Activated T-helper 1 cell treated with Interleukin-2 at 50 U/mL for 16 hours (primary cell): ENCODE measurements around the gene LMF1.
"Not testable (repeated sequence)": the region's sequence is repeated elsewhere in the genome, so short reads cannot be mapped to it uniquely, and the experiment has no call there.

Experiments
- DNase-seq: peaks from one replicate; pipeline ENCODE4 v3.0.0-alpha.2; 2020; ENCODE audit warnings: low read depth

The LMF1 gene

DNA sequence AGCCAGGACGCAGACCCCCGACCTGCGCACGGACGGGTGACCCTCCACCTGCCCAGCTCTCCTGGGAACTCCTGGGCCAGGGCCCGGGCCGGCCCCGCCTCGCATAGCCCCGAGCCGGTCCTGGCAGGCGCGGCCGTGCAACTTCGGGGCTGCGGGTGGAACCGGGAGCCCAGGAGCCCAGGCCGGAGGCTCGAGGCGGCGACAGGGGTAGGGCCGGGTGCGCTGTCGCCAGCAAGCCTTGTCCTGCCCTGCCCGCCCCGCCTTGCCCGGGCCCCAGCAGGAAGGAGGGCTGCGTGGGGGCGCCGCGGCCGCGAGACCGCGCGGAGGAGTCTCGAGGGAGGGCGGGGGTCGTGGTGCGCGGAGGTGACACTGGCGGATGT, 408 bp downstream of the LMF1 start:
- no peak for DNase-seq

DNA sequence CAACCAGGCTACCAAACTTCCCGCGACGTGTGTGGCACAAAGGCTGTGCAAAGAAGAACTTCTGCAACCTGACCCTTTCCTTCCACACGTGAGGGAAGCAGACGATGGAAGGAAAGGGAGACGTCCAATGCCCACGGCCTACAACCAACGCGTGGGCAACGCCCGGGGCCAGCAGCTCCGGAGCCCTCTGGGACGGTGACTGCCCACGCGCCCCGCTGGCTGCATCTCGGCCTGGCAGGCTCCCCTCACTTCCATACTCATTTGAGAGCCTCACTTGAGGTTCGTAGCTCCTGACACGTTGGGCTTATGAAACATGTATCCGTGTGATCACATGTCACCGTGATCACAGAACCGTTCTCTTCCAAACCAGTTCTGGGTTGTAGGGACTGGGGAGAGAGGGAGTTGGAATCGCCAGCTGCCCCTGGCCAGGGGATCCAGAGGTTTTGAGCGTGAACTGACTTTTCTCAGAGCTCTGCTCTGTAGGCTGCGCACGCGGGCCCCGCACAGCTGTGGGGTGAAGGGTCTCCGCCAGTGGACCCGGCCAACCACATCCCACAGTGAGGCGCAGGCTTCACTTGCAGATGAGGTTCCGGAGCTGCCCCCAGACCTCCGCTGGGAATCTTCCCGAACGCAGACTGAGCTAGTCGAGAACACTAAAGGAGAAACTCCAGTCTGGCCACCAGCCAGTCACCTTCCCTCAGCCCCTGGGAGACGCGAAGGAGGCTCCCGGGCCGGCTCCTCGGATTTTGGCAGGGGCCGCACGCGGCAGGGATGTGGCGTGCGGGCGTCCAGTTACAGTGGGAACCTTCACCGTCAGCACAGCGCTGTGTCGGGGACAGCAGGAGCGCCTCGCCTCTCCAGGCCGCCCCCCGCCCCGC, 1.0 kb downstream of the LMF1 start:
- no peak for DNase-seq

DNA sequence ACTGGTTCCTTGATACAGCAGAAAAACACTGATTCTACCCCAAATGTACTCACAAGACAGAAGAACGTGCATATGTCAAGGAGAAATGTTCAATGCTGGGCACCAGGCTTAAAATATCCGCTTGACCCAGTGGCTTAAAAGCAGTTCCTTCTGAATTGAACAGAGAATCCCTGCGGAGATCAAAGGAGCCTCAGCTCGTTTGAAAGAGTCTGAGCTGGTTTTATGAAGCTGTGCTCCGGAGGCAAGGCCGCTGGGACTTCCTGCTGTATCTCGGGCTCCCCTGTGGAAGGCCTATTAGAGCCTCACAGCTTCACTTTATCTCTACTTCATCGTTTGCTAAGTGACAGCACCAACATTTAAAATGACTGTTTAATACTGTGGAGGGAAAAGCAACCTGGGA, 2.2 kb downstream of the LMF1 start:
- no peak for DNase-seq

DNA sequence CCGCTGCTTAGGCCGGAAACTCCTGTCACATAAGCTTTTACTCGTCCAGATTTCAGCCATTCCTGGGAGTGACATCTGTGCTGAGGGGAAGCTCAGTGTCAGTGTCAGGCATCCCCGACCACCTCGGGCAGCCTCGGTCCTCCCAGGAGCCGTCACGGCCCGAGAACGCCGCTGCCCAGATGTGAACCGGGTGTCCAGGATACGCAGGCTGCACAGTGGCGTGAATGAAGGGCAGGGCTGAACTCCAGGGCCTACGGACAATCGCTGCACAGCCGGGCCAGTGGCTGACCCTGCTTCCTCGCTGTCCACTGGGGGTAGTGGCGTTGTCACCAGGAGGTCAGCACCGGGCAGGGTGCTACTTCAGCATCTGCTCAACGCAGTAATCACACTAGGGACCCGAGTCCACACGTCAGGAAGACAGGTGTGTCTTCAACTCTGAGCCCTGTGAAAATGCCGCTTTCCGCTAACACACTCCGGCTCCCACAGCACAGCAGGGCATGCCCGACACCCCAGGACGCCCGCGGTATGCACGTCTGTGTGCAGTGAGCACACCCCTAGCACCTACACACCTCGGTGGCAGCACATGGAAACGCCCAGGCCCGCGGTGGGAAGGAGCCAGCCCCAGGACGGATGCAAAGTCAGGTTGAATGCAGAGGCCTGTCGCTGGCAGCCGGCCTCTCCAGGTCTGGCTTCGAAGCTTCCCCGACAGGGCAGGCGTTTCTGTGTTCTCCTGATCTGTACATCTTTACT, 3.1 kb downstream of the LMF1 start:
- no peak for DNase-seq

DNA sequence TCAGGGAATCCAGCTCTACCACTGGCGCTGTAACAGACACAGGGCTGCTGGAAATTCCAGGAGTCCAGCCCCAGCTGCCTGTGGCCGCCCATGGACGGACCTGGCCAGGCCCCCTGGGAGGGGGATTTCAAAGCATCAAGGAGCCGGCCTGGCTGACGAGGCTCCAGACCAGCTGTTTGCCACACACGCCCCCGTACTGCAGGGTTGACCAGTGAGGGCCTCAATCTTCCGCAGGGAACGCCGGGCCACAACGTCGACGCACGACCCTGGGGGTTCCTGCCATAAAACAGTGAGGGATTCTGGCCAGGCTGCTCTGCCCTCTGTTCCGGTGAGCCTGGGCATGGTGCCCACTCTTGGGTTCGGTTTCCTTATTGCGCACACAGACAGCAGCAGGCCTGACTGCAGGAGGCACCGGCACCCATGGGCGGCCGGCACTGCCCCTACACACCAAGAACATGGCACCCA, 3.7 kb downstream of the LMF1 start:
- DNase-seq = no peak

DNA sequence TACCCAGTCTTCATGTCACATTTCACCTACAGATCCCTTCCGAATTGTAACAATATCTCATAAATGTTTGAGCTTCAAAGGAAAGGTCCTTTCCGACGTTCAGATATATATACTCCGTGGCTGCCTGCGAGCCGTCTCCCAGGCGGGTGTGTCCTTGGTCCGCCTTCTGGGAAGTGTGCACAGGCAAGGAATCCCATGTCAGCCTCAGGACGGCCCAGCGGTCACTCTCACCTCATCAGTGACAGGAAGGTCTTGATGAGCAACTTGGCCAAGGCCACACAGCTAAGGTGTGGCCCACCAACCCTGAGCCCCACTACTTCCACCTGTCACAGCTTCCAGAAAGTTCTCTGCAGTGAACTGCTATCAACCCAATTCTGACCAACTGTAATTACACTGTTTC, 4.3 kb downstream of the LMF1 start:
- no peak for DNase-seq

DNA sequence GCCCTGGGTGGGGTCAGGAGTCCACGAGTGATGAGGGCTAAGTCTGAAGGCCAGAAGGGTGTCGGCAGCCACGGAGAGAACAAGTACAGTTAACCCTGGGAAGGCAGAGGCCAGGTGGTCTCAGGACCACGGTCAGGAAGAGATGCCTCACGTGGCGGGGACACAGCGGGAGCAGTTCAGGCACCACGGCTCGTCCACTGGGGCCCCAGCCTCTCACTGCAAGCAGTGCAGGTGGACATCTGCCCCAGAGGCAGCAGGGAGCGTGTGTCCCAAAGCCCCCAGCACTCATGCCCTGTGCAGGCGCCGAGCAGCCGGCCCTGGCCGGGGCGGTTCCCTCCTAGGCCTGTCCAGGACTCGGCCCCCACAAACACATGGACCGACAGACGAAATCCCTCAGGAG, 4.7 kb downstream of the LMF1 start:
- DNase-seq = no peak

DNA sequence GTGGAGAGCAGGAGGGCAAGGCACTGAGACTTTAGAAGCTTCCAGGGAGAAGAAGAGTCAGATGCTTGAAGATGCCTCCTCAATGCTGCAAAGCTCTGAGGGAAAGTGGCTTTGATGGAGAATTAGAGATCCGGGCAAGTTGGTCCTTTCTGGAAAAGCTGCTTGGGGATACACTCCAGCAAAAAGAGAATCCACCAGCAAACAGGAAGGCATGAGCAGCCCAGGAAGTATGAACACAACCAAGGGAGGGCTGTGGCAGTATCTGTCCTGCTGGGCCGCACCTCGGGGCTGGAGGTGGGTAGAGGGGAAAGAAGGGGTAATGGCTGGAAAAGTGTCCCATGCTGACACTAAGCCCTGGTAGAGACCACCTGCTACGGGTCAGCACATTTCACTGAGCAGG, 5.3 kb downstream of the LMF1 start:
- DNase-seq = no peak

DNA sequence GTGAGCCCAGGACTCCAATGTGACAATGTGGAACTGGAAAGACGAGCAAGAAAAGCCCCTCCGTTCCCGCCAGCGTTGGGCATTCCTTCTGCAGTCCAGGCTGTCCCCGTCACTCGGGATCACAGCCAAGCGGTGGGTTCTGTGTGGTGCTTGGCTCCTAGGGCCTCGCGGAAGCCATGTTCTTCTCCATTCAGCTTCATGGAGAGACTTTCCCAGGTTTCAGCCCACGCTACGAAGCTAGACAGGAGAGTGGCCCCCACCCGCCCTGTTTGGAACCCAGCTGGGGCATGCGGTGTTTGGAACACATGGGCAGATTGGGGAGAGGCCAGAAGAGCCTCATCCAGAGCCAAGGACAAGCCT, 5.8 kb downstream of the LMF1 start:
- no peak for DNase-seq

DNA sequence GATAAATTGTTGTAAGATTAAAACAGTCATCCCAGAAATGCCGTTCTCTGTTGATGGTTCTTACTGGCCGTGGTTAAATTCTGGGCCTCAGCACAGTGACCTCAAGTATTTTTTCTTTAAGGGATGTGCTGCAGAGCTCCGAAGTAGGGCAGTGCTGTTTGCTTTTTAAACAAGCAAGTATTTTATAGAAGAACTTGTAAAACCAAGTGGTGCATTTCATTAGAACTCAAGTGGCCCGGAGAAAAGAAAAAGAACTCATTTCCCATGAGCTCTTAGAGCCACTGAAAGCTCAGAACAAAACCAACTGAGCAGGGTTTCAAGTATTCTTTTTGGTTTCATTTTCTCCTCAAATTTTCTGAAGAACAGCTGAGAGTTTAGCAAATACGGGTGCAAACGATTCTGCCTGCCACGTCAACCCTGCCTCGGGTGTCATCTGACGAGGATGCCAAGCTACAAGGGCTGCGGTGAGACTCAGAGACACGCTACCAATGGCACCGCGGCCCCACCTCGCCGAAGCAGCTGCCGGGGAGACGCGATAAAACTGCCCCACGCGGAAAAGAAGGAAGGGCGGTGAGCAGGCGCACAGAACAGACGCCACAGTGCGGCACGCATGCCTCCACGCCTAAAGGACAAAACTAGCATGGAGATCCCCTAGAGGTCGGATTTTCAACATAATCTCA, 6.3 kb downstream of the LMF1 start:
- peak; percentile 77 for DNase-seq

DNA sequence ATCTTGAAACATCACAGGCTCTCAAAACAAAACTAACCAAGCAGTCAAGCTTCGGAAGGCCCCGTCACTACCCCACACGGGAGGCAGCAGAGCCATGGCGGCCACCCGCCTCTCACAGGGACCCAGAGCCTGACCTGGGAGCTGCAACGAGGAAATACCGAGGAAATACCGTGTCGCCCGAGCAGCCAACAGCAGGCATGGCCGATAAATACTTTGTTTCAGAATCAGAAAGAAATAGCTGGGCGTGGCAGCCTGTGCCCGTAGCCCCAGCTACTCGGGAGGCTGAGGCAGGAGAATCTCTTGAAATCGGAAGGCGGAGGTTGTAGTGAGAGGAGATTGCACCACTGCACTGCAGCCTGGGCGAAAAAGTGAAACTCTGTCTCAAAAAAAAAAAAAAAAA, 6.9 kb downstream of the LMF1 start:
- DNase-seq = no peak

DNA sequence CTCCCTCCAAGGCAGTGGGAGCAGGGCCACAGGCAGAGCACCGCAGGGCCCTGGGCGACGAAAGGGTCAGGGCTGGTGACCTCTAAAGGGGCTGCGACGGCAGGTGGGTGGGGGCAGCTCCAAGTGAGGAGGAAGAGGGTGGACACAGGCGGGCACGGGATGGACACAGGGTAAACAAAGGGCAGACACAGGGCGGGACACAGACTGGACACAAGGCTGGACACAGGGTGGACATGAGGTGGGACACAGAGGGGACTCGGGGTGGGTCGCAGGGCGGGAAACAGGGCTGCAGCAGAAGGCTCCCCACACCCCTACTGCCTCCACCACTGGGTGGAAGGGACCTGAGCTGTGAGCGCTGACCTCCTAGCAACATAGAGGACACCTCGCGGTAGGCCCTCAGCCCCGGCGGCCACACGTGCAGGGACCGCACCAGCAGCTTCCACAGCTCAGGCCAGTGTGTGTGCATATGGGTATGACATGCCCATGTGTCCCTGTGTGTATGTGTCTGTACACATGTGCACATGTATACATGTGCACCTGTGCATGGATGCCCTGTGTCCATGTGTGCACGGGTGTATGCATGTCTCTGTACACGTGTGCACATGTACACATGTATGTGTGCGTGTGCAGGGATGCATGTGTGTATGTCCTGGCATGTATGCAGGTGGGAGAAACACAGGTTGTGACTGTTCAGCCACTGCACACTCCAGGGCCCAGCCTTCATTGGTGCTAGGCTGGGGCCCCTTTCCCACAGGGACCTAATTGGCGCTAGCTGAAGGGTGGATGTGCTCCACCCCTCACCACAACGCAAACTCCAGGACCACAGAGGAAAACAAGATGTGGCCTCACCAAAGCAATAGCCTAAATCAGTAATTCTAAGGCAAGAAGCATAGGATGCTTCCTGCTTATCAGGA, 7.6 kb downstream of the LMF1 start:
- DNase-seq = no peak

DNA sequence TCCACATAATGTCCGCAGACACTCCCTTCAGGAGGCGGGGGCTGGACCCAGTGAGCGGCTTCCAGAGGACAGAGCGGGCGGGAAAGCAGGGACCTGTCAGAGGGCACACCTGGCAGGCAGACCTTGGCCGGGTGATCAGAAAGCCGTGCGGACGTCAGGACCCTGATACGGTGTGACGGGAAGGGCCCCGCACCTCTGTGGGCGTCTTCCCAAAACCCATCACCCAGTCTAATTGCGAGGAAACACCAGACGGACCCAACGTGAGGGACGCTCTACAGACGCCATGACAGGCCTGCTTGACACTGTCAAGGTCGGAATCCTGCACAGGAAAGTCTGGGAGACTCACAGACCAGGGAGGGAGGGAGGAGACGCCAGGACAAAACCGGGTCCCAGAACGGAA, 8.4 kb downstream of the LMF1 start:
- DNase-seq = no peak

DNA sequence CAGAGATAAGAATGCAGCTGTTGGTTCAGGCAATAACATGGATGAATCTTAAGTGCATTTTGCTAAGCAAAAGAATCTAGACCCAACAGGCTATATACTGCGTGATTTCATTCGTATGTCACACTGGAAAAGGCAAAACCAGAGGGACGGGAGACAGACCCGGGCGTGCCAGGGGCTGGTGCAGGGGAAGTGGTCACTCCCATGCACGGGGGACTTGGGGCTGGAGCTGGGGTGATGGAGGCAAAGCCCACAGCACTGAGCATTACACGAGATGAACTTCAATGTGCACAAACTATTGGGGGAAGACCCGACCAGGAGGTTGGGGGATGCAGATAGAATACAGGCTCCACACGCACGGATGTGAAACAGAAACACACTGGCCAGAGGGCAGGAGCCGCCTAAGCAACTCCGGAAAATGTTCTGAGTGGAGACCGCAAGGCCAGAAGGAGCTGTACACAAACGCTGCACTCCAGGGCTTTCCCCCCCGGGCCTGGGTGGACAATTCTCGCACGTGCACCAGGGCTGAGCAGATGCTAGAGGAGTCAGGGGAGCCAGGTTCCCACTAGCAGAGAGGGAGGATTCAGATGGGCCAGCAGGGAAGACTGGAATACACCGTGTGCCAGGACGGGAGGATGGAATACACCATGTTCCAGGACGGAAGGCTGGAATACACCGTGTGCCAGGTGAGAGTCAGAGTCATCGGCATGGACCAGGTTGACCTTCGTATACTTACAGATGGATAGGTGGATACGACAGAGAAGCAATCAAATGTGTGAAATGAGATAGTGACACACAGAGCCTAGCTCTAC, 11.3 kb downstream of the LMF1 start:
- no peak for DNase-seq

DNA sequence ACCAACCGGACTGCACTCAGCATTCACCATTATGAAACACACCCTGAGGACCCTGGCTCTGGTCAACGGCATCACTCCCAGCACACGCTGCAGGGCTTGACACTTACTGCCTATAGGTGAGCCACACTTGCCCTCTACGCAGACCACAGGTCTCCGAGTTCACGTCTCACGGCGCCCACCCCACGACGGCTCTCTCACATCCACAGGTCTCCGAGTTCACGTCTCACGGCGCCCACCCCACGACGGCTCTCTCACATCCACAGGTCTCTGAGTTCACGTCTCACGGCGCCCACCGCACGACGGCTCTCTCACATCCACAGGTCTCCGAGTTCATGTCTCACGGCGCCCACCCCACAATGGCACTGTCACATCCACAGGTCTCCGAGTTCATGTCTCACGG, 15.0 kb downstream of the LMF1 start:
- DNase-seq = not testable (repeated sequence)

DNA sequence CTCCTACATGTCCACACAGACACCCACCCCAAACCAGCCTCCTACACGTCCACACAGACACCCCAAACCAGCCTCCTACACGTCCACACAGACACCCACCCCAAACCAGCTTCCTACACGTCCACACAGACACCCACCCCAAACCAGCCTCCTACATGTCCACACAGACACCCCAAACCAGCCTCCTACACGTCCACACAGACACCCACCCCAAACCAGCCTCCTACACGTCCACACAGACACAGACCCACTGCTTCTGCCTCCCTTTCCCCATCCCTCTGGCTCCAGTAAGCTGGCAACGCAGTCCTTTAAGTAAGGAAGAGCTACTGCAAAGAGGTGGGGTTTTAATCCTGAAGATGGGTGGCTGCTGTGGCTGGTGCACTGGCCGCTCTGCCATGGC, 17.0 kb downstream of the LMF1 start:
- not testable (repeated sequence) for DNase-seq

DNA sequence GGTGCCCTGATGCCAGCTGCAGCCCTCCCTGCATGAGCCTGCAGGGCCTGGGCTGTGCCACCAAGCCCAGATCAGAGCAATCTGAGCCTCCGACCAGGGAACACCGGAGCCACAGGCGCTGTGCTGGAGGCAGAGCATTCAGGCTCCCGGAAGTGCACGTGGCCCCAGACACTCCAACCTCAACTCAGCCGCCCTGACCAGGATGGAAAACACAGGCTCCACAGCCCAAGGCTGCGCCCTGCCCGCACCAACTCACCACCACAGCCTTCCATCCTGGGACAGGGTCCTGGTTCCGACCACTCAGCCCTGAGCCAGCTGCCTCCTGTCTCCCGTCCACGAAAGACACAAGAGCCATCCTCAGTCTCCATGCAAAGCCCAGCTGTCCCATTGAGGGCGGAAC, 18.5 kb downstream of the LMF1 start:
- no peak for DNase-seq

DNA sequence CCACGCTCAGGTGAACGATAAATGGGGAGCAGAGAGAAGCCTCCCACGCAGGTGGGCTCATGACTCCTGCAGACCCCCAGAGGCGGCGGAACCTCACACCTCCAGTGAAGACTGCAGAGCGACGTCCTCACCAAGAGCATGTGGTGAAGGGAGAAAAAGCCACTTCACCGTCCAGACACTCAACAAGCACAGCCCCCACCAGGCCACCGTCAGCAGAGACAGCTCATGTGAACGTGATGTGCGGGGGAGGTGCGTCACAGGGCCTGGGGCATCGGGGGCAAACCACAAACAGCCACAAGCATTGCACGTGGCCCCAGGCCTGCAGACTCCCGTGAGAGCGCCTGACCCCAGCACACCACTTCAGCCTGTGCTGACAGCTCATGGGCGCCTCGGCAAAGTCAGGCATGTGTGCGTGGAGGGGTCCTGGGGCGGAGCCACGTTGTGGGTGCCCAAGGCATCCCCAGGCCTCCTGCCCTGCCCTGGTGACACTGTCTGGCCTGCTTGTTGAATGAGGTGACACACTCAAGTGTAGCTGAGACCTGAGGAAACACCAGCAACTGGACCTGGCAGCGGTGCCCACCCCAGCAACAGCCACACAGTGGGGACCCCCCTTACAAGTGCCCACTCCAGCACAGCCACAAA, 19.0 kb downstream of the LMF1 start:
- no peak for DNase-seq

DNA sequence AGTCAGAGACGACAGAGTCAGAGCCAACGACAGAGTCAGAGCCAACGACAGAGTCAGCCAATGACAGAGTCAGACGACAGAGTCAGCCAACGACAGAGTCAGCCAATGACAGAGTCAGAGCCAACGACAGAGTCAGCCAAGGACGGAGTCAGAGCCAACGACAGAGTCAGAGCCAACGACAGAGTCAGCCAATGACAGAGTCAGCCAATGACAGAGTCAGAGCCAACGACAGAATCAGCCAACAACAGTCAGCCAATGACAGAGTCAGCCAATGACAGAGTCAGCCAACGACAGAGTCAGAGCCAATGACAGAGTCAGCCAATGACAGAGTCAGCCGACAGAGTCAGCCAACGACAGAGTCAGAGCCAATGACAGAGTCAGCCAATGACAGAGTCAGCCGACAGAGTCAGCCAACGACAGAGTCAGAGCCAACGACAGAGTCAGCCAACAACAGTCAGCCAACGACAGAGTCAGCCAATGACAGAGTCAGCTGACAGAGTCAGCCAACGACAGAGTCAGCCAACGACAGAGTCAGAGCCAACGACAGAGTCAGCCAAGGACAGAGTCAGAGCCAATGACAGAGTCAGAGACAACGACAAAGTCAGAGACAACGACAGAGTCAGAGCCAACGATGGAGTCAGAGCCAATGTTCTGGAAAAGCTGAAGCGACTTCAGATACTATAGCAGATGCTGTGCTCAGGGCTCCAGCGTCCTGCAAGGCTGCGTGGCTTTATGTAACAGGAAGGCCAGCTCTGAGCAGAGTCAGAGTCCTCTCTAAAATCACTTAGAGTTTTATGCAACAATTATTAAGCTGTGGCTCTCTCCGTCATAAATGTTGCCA, 19.8 kb downstream of the LMF1 start:
- DNase-seq = not testable (repeated sequence)

DNA sequence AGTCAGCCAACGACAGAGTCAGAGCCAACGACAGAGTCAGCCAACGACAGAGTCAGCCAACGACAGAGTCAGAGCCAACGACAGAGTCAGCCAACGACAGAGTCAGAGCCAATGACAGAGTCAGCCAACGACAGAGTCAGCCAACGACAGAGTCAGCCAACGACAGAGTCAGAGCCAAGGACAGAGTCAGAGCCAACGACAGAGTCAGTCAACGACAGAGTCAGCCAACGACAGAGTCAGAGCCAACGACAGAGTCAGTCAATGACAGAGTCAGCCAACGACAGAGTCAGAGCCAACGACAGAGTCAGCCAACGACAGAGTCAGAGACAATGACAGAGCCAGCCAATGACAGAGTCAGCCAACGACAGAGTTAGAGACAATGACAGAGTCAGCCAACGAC, 22.0 kb downstream of the LMF1 start:
- DNase-seq = not testable (repeated sequence)
